GM19372 (cell line): ENCODE measurements around the gene PRKCH.

Experiments
- ATAC-seq: cut with Tn5 transposase; IDR thresholded peaks from one replicate; pipeline ENCODE4 v1.9.1; 2021; ENCODE audit warnings: mild to moderate bottlenecking, low read depth, moderate library complexity; ENCODE audit not compliant: unreplicated experiment

The PRKCH gene

DNA sequence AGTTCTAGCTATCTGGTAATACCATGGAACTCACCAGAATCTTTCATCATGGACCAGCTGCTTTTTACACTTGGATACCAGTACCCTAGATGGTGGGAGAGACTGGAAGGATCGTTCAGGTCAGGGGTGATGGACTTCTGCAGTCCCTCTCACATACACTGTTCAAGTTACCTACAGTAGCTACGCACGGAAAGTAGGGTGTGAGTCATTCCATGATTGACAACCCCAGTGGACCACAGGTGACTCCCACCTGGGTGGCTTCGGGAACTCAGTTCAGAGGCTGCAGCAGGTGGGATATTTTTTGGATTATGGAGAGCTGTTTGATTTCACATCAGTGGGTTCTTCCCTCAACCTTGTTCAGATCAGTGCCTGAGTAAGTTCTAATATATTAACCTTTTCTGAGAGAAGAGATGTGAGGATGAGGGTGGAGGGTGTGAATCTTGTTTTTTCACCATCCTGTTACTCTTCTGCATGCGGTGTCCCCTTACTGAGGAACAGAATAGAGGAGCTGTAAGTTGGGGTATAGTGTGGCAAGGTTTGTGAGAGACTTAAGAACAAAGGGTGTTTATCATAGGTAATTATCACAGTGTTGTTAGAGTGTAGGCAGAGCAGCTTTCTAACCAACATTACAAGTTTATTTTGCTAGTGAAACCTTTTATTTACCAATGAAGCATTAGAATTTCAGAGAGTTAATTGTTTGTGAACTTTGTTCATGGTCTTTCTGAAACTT lies 39.6 kb downstream of the PRKCH start:
- no peak for ATAC-seq

- ATAC-seq = no peak
Observed at GRCh38 chr14:61362072-61362750, 40.8 kb downstream of the PRKCH start.

DNA sequence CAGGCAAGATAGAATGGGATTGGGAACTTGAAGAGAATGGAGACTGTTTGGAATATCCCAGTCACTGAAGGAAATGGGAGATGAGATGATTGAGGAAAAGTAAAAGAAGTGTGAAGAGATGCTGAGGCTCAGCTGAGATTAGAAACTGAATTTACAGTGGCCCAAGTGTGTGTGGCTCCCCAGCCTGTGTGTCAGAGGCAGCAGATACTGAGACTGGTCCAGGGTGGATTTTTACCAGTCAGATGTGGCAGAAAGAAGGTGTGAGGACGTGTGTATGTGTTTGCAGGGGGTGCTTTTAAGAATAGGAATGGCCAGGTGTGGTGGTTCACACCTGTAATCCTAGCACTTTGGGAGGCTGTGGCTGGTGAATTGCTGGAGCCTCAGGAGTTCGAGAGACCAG lies 42.9 kb downstream of the PRKCH start:
- ATAC-seq = no peak

GRCh38 chr14:61365667-61366212 lies 44.4 kb downstream of the PRKCH start:
- no peak for ATAC-seq

DNA sequence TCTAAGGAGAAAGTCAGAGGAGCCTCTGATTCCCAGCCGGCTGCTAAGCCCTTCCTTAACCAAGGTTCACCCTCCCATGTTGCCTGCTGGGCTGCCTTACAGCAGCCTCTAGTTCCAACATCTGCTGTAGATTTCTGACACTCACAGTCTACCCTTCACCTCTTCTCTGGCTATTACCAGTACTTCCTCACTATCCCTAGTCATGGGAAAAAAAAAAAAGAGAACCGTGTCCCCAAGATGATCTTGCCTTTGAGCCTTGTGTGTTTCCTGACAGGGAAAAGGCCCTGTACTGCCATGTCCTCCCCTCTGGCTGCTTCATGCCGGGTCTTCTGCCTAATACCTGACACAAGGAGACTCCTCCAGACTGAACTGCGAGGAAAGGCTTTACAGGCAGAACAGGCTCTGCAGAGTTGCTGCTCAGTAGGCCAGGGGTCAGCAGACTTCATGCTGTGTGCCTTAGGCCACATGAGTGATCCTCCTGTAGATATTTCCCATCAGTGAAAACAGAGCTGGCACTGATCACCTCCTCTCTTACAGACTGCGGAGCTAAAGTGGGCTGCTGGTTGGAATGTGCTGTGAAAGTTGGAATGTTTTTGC lies 46.8 kb downstream of the PRKCH start:
- no peak for ATAC-seq

- ATAC-seq = no peak
Observed at GRCh38 chr14:61368781-61369453, 47.5 kb downstream of the PRKCH start.

GRCh38 chr14:61369454-61369810 lies 48.1 kb downstream of the PRKCH start:
- no peak for ATAC-seq

- no peak for ATAC-seq
Observed at GRCh38 chr14:61372379-61372778, 51.0 kb downstream of the PRKCH start.

DNA sequence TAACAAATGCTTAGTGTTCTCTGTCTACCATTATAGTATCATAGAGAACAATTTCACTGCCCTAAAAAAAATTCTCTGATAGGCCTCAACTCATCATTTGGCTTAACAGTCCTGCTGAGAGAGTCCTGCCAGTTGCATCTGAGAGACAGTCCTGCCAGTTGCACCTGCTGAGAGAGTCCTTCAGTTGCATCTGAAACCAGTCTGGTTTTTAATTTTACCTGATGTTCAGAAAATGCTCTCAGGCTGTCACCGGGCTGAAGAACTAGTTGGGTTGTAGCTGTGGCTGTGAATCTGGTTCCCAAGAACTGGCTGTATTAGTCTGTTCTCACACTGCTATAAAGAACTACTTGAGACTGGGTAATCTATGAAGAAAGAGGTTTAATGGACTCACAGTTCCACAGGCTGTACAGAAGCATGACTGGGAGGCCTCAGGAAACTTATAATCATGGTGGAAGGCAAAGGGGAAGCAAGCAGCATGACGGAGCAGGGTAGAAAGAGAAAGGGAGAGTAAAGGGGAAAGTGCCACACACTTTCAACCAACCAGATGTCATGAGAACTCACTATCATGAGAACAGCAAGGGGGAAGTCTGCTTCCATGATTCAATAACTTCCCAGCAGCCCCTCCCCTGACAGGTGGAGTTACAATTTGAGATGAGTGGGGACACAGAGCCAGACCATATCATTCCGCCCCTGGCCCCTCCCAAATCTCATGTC lies 51.6 kb downstream of the PRKCH start:
- ATAC-seq = no peak

DNA sequence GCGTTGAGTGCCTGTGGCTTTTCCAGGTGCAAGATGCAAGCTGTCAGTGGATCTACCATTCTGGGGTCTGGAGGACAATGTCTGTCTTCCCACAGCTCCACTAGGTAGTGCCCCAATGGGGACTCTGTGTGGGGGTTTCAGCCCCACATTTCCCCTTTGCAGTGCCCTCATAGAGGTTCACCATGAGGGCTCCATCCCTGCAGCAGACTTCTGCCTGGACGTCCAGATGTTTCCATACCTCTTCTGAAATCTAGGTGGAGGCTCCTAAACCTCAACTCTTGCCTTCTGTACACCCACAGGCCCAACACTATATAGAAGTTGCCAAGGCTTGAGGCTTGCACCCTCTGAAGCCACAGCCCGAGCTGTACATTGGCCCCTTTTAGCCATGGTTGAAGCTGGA lies 52.9 kb downstream of the PRKCH start:
- ATAC-seq = no peak

- ATAC-seq = no peak
Observed at GRCh38 chr14:61375218-61375617, 53.8 kb downstream of the PRKCH start.

DNA sequence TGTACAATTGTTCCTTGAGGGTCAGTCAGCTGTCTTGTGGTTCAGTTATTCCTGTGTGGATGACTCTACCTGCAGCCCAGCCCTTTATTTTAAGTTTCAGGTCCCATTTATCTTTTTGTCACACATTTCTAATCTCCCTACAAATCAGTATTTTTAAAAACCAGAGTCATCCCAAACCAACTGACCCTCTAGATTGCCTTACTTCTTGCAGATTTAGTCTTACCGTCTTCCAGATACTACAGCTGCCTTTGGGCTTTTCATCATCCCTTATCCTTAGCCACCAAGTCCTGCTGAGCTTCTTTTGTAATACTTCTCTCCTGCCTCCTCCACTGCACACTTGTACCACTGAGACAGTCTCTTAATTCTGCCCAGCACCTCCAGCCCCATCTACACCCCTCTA lies 54.9 kb downstream of the PRKCH start:
- no peak for ATAC-seq

GRCh38 chr14:61377749-61378148 lies 56.4 kb downstream of the PRKCH start:
- no peak for ATAC-seq

DNA sequence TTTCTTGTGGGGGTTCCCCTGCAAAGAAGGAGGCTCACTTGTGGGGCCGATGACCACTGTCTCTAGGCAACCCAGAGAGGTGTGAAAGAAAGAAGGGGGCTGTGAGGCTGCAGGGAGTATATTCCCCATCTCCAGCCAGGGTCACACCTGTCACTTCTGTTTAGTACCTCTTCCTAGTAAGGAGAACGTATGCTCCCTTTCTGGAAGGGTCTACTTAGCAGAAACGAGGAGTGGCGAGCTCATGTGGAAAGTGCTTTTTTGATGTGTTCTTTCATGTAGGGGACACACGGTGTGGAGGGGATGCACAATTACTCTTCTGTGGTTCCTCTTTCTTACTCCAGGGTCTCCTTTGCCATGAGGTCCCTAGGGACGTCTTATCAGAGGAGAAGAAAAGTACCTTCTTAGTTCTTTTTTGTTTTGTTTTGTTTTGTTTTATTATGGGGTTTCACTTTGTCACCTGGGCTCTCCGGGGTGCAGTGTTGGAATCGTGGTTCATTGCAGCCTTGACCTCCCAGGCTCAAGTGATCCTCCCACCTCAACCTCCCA lies 58.3 kb downstream of the PRKCH start:
- ATAC-seq = no peak

DNA sequence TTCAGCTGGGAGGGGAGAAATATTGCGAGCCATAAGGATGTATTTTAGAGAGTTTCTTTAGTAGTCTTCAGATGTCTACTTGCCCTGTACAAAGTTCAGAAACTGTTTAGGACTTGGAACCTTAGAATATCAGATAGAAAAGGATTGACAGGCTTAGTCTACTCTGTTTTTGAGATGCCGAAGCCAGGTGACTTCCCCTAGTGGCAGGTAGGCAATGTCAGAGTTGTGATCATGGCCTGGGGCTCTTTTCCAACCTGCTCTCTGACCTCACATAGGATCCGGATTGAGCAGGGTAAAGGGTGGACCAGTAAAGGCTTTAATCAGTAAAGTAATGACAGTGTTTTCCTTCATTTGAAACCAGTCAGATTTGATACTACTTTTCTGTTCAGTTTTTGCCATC lies 59.6 kb downstream of the PRKCH start:
- no peak for ATAC-seq

GRCh38 chr14:61381553-61381952 lies 60.2 kb downstream of the PRKCH start:
- ATAC-seq = no peak

DNA sequence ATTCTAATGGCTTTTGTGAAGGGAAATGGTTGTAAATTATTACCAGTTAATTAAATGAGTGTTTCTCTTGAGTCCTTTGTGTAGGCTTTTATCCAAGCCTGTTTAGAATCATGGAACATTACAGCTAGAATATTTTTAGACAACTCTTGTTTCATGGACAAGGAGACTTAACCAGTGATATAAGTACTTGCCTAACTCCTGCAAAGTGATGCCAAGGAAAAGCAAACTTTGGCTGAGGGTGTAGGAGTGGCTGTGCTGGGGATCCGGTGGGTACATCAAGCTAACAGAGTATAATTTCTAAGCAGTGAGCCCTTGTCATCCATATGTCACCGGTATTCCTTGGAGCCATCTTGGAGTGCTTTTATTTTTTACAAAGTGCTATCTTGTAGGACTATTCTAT lies 61.5 kb downstream of the PRKCH start:
- ATAC-seq = no peak

DNA sequence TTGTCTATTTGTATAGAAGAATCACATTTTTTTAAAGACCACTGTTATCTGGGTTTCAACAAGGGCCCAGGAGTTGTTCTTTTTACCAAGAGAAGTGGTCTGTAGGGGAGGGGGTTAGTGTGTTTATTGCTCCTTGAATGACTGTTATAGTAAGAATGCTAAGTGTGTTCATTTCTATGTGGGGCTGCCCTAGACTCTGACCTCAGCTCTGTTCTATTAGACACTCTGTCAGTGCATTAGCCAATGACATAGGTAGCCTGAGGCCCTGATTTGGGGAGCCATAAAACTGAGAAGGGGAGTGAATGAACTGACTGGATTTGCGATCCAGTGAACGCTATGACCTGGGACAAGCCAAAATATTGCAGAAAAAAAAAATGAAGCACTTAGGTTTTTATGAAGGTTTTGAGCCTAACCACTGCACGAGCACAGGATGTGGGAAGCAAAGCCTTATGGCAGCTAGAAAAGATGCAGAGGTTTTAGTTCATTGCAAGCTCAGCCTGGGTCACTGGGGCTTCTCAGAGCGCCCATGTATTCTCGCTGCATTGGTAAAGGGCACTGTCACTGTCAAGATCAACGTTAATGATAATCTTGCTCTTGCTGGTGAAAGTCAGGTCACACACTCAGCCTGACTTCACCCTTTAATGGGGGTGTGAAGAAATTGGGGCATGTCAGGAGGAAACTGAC lies 63.8 kb downstream of the PRKCH start:
- ATAC-seq = no peak

- no peak for ATAC-seq
Observed at GRCh38 chr14:61386173-61386772, 64.9 kb downstream of the PRKCH start.
